Liver (tissue), 9 donors: ENCODE data around the gene GRIA1. TPM values are rescaled to one million over a fixed set of nuclear protein-coding genes. Genes with fewer than 3 reads are reported as not detected.

Source experiments
- DNase-seq: peaks from one replicate; pipeline ENCODE4 v3.0.0-alpha.2; 2017; ENCODE audit warnings: low spot score
- H3K27ac ChIP-seq, 2 donors: one replicate each; pipeline ENCODE4 v1.7.0; 2013; ENCODE audit warnings: inconsistent platforms in 2 of 2, low read length in 2 of 2, control low read depth in 1 of 2, low read depth in 1 of 2, mild to moderate bottlenecking in 1 of 2
- H3K27me3 ChIP-seq, 4 donors: one replicate each; pipeline versions ENCODE4 v1.6.1 to v1.7.0; 2013; ENCODE audit warnings: low read length in 3 of 4, inconsistent platforms in 1 of 4, mild to moderate bottlenecking in 1 of 4, moderate library complexity in 1 of 4; ENCODE audit not compliant: control insufficient read depth in 4 of 4, insufficient read depth in 4 of 4
- H3K36me3 ChIP-seq, 4 donors: one replicate each; pipeline versions ENCODE4 v1.6.1 to v1.7.0; 2013; ENCODE audit warnings: low read length in 3 of 4, mild to moderate bottlenecking in 3 of 4, low read depth in 1 of 4, moderate library complexity in 1 of 4; ENCODE audit not compliant: control insufficient read depth in 4 of 4, insufficient read depth in 3 of 4
- H3K4me1 ChIP-seq, 4 donors: one replicate each; pipeline versions ENCODE4 v1.6.1 to v1.7.0; 2013; ENCODE audit warnings: low read length in 3 of 4, mild to moderate bottlenecking in 3 of 4, moderate library complexity in 1 of 4; ENCODE audit not compliant: control insufficient read depth in 4 of 4, insufficient read depth in 4 of 4
- H3K4me3 ChIP-seq, 3 donors: one replicate each; pipeline versions ENCODE4 v1.6.1 to v1.7.0; 2013; ENCODE audit warnings: low read length in 3 of 3, control low read depth in 1 of 3, low read depth in 1 of 3, mild to moderate bottlenecking in 1 of 3
- H3K9ac ChIP-seq, 2 donors: one replicate each; pipeline ENCODE4 v1.7.0; 2013; ENCODE audit warnings: low read length in 2 of 2, mild to moderate bottlenecking in 2 of 2, moderate library complexity in 2 of 2, control low read depth in 1 of 2, low read depth in 1 of 2
- H3K9me3 ChIP-seq, 4 donors: one replicate each; pipeline versions ENCODE4 v1.6.1 to v1.7.0; 2013; ENCODE audit warnings: low read length in 3 of 4; ENCODE audit not compliant: control insufficient read depth in 4 of 4
- EGR1 ChIP-seq, 2 donors: IDR thresholded peaks; 2 replicates each; pipeline ENCODE4 v1.6.1; 2016 to 2018; ENCODE audit warnings: antibody characterized with exemption in 2 of 2, low read depth in 2 of 2
- FOXA1 ChIP-seq: IDR thresholded peaks from 2 replicates; pipeline ENCODE4 v1.6.1; 2016; ENCODE audit warnings: antibody characterized with exemption
- FOXA2 ChIP-seq: IDR thresholded peaks from 2 replicates; pipeline ENCODE4 v1.6.1; 2016; ENCODE audit warnings: antibody characterized with exemption
- GABPA ChIP-seq, 2 donors: IDR thresholded peaks in 1 of 2; conservative IDR thresholded peaks in 1 of 2; 2 replicates each; pipeline ENCODE4 v1.6.1; 2016; ENCODE audit warnings: antibody characterized with exemption in 2 of 2, mild to moderate bottlenecking in 1 of 2, moderate library complexity in 1 of 2
- HNF4A ChIP-seq, 2 donors: conservative IDR thresholded peaks; 2 replicates each; pipeline ENCODE4 v1.6.1; 2016; ENCODE audit warnings: antibody characterized with exemption in 2 of 2, mild to moderate bottlenecking in 2 of 2
- HNF4G ChIP-seq: IDR thresholded peaks from 2 replicates; pipeline ENCODE4 v1.6.1; 2016; ENCODE audit warnings: antibody characterized with exemption
- JUND ChIP-seq, 2 donors: IDR thresholded peaks; 2 replicates each; pipeline ENCODE4 v1.6.1; 2016; ENCODE audit warnings: antibody characterized with exemption in 2 of 2
- NR2F2 ChIP-seq: IDR thresholded peaks from 2 replicates; pipeline ENCODE4 v1.6.1; 2016; ENCODE audit warnings: antibody characterized with exemption
- RAD21 ChIP-seq, 2 donors: IDR thresholded peaks; 2 replicates each; pipeline ENCODE4 v1.6.1; 2016; ENCODE audit warnings: antibody characterized with exemption in 2 of 2, mild to moderate bottlenecking in 2 of 2
- RXRA ChIP-seq, 2 donors: IDR thresholded peaks; 2 replicates each; pipeline ENCODE4 v1.6.1; 2017 to 2018; ENCODE audit warnings: antibody characterized with exemption in 2 of 2, mild to moderate bottlenecking in 1 of 2
- SP1 ChIP-seq: IDR thresholded peaks from 2 replicates; pipeline ENCODE4 v1.6.1; 2018; ENCODE audit warnings: antibody characterized with exemption, mild to moderate bottlenecking
- TAF1 ChIP-seq: conservative IDR thresholded peaks from 2 replicates; pipeline ENCODE4 v1.6.1; 2016; ENCODE audit warnings: antibody characterized with exemption, mild to moderate bottlenecking
- YY1 ChIP-seq: IDR thresholded peaks from 2 replicates; pipeline ENCODE4 v1.6.1; 2016; ENCODE audit warnings: antibody characterized with exemption, mild to moderate bottlenecking
- ZBTB33 ChIP-seq: IDR thresholded peaks from 2 replicates; pipeline ENCODE4 v1.6.1; 2016; ENCODE audit warnings: antibody characterized with exemption
- WGBS: extraction: QIAGEN DNeasy Blood & Tissue Kit; methylation state at CpG from one replicate; pipeline ENCODE4 v1.1.7; 2013; 5-methylcytosine and 5-hydroxymethylcytosine counted together
- polyA plus RNA-seq, 2 donors: library from polyadenylated mRNA; stranded (reverse) in 1 of 2; unstranded in 1 of 2; fragments of 200-250 nt in 1 of 2; fragments of >200 nt in 1 of 2; fragmentation: Nextera tagmentation in 1 of 2; extraction: Ambion mirVana in 1 of 2; gene quantifications; one replicate each; pipeline versions ENCODE4 v1.2.1 to v1.2.3, GENCODE V29; 2013 to 2015
- total RNA-seq, 2 donors: library from RNA; depleted of rRNA; stranded (reverse); fragments of >200 nt; gene quantifications; one replicate each; pipeline ENCODE4 v1.2.3, GENCODE V29; 2014
- TF ChIP-seq, protein P1 (sequence below): IDR thresholded peaks from 2 replicates; pipeline ENCODE4 v1.6.1; 2016; ENCODE audit warnings: antibody characterized with exemption
- TF ChIP-seq, protein P2 (sequence below): IDR thresholded peaks from 2 replicates; pipeline ENCODE4 v1.6.1; 2016; ENCODE audit warnings: antibody characterized with exemption
- TF ChIP-seq, protein P3 (sequence below): fragments of 150-350 bp; IDR thresholded peaks from 2 replicates; pipeline ENCODE4 v1.5.1; 2017; ENCODE audit warnings: improper control_type of control experiment, low read depth, low read length; ENCODE audit not compliant: missing input control
- TF ChIP-seq, protein P4 (sequence below): IDR thresholded peaks from 2 replicates; pipeline ENCODE4 v1.6.1; 2016; ENCODE audit warnings: antibody characterized with exemption, mild to moderate bottlenecking
- donor health status: healthy.
- donor health status: healthy.
- donor health status: healthy.
- donor health status: healthy.
- donor health status: healthy.

The GRIA1 gene
- total and polyA plus RNA-seq, 4 donors: 0.08 TPM; not detected in 3

GRCh38 chr5:153534102-153534501, 43.6 kb downstream of the GRIA1 start:
- no peak for TF ChIP-seq RXRA (IDR thresholded peaks at IDR 0.05)
- TF ChIP-seq, protein P1, sequence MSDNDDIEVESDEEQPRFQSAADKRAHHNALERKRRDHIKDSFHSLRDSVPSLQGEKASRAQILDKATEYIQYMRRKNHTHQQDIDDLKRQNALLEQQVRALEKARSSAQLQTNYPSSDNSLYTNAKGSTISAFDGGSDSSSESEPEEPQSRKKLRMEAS: no peak
- TF ChIP-seq, protein P2, sequence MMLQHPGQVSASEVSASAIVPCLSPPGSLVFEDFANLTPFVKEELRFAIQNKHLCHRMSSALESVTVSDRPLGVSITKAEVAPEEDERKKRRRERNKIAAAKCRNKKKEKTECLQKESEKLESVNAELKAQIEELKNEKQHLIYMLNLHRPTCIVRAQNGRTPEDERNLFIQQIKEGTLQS: no peak
- TF ChIP-seq HNF4G: no peak
- no peak for TF ChIP-seq GABPA (IDR thresholded peaks at IDR 0.05 in 1 of 2, conservative IDR thresholded peaks at IDR 0.05 in 1 of 2)
- TF ChIP-seq, protein P3, sequence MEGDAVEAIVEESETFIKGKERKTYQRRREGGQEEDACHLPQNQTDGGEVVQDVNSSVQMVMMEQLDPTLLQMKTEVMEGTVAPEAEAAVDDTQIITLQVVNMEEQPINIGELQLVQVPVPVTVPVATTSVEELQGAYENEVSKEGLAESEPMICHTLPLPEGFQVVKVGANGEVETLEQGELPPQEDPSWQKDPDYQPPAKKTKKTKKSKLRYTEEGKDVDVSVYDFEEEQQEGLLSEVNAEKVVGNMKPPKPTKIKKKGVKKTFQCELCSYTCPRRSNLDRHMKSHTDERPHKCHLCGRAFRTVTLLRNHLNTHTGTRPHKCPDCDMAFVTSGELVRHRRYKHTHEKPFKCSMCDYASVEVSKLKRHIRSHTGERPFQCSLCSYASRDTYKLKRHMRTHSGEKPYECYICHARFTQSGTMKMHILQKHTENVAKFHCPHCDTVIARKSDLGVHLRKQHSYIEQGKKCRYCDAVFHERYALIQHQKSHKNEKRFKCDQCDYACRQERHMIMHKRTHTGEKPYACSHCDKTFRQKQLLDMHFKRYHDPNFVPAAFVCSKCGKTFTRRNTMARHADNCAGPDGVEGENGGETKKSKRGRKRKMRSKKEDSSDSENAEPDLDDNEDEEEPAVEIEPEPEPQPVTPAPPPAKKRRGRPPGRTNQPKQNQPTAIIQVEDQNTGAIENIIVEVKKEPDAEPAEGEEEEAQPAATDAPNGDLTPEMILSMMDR: no peak
- no peak for TF ChIP-seq EGR1 (IDR thresholded peaks at IDR 0.05; ENCODE audit: low read depth in 2 of 2)
- TF ChIP-seq FOXA2: no peak
- no peak for TF ChIP-seq ZBTB33
- no peak for TF ChIP-seq FOXA1
- TF ChIP-seq RAD21 (IDR thresholded peaks at IDR 0.05): no peak
- TF ChIP-seq JUND (IDR thresholded peaks at IDR 0.05): no peak
- TF ChIP-seq, protein P4, sequence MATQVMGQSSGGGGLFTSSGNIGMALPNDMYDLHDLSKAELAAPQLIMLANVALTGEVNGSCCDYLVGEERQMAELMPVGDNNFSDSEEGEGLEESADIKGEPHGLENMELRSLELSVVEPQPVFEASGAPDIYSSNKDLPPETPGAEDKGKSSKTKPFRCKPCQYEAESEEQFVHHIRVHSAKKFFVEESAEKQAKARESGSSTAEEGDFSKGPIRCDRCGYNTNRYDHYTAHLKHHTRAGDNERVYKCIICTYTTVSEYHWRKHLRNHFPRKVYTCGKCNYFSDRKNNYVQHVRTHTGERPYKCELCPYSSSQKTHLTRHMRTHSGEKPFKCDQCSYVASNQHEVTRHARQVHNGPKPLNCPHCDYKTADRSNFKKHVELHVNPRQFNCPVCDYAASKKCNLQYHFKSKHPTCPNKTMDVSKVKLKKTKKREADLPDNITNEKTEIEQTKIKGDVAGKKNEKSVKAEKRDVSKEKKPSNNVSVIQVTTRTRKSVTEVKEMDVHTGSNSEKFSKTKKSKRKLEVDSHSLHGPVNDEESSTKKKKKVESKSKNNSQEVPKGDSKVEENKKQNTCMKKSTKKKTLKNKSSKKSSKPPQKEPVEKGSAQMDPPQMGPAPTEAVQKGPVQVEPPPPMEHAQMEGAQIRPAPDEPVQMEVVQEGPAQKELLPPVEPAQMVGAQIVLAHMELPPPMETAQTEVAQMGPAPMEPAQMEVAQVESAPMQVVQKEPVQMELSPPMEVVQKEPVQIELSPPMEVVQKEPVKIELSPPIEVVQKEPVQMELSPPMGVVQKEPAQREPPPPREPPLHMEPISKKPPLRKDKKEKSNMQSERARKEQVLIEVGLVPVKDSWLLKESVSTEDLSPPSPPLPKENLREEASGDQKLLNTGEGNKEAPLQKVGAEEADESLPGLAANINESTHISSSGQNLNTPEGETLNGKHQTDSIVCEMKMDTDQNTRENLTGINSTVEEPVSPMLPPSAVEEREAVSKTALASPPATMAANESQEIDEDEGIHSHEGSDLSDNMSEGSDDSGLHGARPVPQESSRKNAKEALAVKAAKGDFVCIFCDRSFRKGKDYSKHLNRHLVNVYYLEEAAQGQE: no peak
- TF ChIP-seq NR2F2: no peak
- TF ChIP-seq YY1: no peak
- no peak for TF ChIP-seq TAF1

DNA sequence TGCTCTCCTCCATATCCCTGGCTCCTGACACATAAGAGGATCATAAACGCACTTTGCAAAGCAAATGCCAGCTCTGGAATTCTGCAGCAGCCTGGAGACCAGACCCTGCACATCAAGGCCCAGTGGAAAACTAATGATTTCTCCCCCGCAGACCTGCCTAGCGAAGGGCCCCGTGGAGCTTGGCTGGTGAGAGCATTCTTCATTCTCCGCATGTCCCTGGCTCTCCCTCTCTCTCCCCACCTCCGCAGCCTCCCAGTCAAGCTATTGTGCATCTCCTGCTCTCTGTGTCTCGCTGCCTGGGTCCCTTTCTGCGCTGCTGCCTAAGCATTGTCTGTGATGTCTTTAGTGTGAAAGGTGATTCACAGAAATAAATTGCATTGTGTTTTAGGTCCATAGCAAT, 46.7 kb downstream of the GRIA1 start:
- H3K9ac ChIP-seq: no peak overlapping the region
- H3K27ac ChIP-seq: no peak overlapping the region
- WGBS: 85% methylated on average over 8 of the region's 8 CpGs
- no peak overlapping the region for H3K4me3 ChIP-seq
- no peaks in the 10 kb centered on the region for H3K36me3 ChIP-seq
- no peaks in the 10 kb centered on the region for H3K4me1 ChIP-seq
- H3K9me3 ChIP-seq: no peaks in the 10 kb centered on the region
- H3K27me3 ChIP-seq: no peaks in the 10 kb centered on the region
- DNase-seq: no peak
- TF ChIP-seq YY1 (no peak), SP1 (no peak), HNF4G (no peak), TAF1 (no peak), JUND (IDR thresholded peaks at IDR 0.05) (no peak), RAD21 (IDR thresholded peaks at IDR 0.05) (no peak), HNF4A (conservative IDR thresholded peaks at IDR 0.05) (no peak), EGR1 (IDR thresholded peaks at IDR 0.05; ENCODE audit: low read depth in 2 of 2) (no peak), NR2F2 (no peak), ZBTB33 (no peak)
- TF ChIP-seq, protein P1: no peak
- TF ChIP-seq, protein P2: no peak

More at GRCh38 chr5:153534102-153534501, 43.6 kb downstream of the GRIA1 start:
- H3K9me3 ChIP-seq: no peaks in the 10 kb centered on the region
- no peak overlapping the region for H3K27ac ChIP-seq
- DNase-seq: no peak
- 63% methylated on average over 1 of the region's 1 CpG for WGBS
- no peaks in the 10 kb centered on the region for H3K27me3 ChIP-seq
- H3K4me3 ChIP-seq: no peak overlapping the region
- H3K9ac ChIP-seq: no peak overlapping the region
- no peaks in the 10 kb centered on the region for H3K36me3 ChIP-seq
- H3K4me1 ChIP-seq: no peaks in the 10 kb centered on the region
